ENCODE data around the gene ANKRD12.

ANKRD12 gene

GRCh38 chr18:9296233-9297006 lies 159.8 kb downstream of the ANKRD12 start:
- DNase-seq = no peak

GRCh38 chr18:9297007-9297393 lies 160.4 kb downstream of the ANKRD12 start:
- DNase-seq = no peak

GRCh38 chr18:9304388-9305070 lies 167.9 kb downstream of the ANKRD12 start:
- DNase-seq = no peak

GRCh38 chr18:9319333-9319732 lies 182.8 kb downstream of the ANKRD12 start:
- no peak for DNase-seq

- no peak for DNase-seq
Measured at GRCh38 chr18:9321017-9321452, 184.5 kb downstream of the ANKRD12 start.

GRCh38 chr18:9321736-9322135 lies 185.2 kb downstream of the ANKRD12 start:
- no peak for DNase-seq

- no peak for DNase-seq
Measured at GRCh38 chr18:9322744-9323143, 186.2 kb downstream of the ANKRD12 start.

- no peak for DNase-seq
Measured at GRCh38 chr18:9323750-9324445, 187.3 kb downstream of the ANKRD12 start.

- DNase-seq = no peak
Measured at GRCh38 chr18:9325716-9326115, 189.1 kb downstream of the ANKRD12 start.

GRCh38 chr18:9328776-9329175 lies 192.2 kb downstream of the ANKRD12 start:
- no peak for DNase-seq

GRCh38 chr18:9329471-9329870 lies 192.9 kb downstream of the ANKRD12 start:
- no peak for DNase-seq

- DNase-seq = no peak
Measured at GRCh38 chr18:9330419-9330818, 193.8 kb downstream of the ANKRD12 start.

- DNase-seq = no peak
Measured at GRCh38 chr18:9333441-9334328, 197.1 kb downstream of the ANKRD12 start.

GRCh38 chr18:9334329-9334972 lies 197.9 kb downstream of the ANKRD12 start, which contains the start of gene TWSG1:
Gene TWSG1, plus strand, starts transcription at chr18:9334773. Its CDS starts 2,457 bp downstream, at chr18:9337230.
- DNase-seq = peak; percentile 89

- DNase-seq = peak; percentile 62
Measured at GRCh38 chr18:9334973-9335696, 198.6 kb downstream of the ANKRD12 start.

All from KG1 (cell line).